ENCODE measurements around the gene TDRD5. TPM values are rescaled to one million over a fixed set of nuclear protein-coding genes. Genes with fewer than 3 reads are reported as not detected.

Gene TDRD5, protein sequence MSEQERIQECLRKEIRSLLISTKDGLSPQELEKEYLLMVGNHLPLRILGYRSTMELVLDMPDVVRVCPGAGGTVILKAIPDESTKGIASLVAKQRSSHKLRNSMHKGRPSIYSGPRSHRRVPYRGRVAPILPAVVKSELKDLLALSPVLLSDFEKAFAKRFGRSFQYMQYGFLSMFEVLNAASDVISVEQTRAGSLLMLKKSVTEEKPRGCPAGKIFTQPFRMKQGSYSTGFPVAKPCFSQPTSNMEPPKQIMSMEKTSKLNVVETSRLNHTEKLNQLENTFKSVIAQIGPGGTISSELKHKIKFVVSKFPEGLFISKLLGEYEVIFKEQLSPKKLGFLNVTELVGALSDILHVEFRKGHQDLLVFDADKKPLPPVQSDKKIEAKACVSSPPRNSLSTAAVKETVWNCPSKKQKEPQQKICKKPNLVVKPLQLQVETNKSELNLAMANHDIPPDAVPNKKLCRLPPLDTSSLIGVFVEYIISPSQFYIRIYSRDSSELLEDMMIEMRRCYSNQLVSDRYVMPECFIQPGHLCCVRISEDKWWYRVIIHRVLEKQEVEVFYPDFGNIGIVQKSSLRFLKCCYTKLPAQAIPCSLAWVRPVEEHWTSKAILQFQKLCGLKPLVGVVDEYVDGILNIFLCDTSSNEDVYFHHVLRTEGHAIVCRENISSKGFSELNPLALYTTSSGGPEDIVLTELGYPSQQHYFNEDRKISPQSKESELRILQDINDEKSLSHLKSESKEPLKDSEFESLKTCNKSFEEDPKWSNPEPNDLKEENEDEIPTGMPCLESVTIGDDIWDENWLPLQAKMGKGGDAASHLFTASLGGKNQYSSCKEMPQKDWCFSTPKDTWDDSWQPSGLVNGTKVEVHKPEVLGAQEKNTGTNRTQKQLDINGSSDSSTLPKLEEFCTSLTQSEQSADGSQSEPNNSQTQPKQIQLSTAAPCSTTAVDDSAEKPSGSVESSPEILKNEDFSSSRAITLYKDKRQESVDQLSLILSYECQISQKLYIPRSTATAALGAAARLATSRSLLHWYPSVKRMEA
- total RNA-seq (0.47 TPM), polyA plus RNA-seq (ENCODE audit: insufficient read depth, low read depth, low replicate concordance) (1.5 TPM)
- long read RNA-seq, donor 1, result 0 reads
- long read RNA-seq, donor 2, result 0 reads
- long read RNA-seq, donor 3, result 0 reads
- long read RNA-seq, donor 4, result 0 reads
- long read RNA-seq, donor 5, result 0 reads
- long read RNA-seq, donor 6, result 0 reads
- long read RNA-seq, donor 7, result 0 reads
- long read RNA-seq, donor 8, result 0 reads
- long read RNA-seq, donor 9, result 0 reads
- long read RNA-seq, donor 10, result 0 reads

DNA sequence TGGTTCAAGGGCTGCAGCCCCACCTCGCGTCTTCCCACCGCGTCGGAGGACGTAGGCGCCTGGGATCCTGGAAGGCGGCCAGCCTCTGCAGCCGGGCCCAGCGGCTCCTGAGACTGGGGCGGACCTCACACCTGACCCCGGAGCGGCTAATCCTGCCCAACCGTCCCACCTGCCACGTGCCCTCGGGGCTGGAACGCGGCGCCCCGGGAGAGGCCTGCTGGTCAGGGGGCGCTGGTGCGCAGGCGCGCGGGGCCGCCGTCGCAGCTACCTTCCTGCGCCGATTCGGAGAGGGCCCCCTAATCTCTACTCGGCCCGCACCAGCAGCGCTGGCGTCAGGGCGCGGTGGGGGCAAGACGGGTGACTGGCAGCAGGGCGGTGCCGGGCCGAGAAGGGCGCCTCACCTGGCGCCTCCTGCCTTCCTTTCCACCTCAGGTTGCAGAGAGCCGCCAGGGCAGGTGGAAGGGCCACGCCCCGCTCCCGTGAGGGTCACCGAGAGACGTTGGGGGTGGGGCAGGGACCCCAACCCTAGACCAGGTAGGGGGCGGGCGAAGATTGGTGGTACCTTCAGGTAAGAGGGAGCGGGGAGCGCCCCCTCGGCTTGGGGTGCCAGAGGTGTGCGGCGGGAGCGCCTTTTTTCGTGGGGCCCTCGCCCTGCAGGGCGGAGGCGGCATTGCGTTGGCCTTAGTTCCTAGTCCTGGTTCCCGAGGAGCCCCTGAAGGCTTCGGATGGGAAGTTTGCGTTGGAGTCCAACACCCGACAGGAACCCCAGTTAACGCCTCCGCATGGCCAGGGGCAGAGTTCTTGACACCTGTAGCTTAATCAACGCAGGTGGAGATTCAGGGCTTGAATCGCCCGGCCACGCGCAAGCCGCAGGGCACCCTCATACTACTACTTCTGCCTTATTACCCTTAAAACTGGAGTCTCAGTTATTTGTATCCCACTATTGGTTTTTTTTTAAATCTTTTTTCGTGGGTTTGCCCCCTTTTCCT is at the start of gene TDRD5:
TSS of gene TDRD5 (plus strand) at position 241 of the 989 bp plus-strand sequence. CDS start 784 bp downstream, outside the sequence.
- Histone ChIP-seq H3K4me1 (ENCODE audit: control insufficient read depth in 2 of 3, insufficient read depth in 2 of 3, low read depth in 1 of 3, low read length in 3 of 3) (peaks cover 0 to 2% (median 0%) of the 10 kb centered on the region in 3 donors), H3K4me3 (ENCODE audit: low read length in 3 of 3) (peak within 1 kb of the TSS in 2 of 3 donors; percentile 11 to 30), H3K27ac (ENCODE audit: low read depth in 2 of 2, low read length in 2 of 2) (no peak within 1 kb of the TSS), H3K27me3 (ENCODE audit: control insufficient read depth, insufficient read depth, low read length) (peaks cover 2% of the 10 kb centered on the region), H3K36me3 (ENCODE audit: control insufficient read depth in 2 of 3, insufficient read depth in 3 of 3, low read length in 3 of 3) (no peaks in the 10 kb centered on the region), H3K9me3 (ENCODE audit: control insufficient read depth in 2 of 3, insufficient read depth in 1 of 3, low read length in 3 of 3) (no peaks in the 10 kb centered on the region), H3K9ac (ENCODE audit: low read length in 3 of 3) (no peak within 1 kb of the TSS)
- DNase-seq (peak; percentile 58 to 80 (median 78)), FAIRE-seq (no peak)
- no peak for TF ChIP-seq CTCF (IDR thresholded peaks at IDR 0.05; ENCODE audit: borderline replicate concordance, extremely low read depth, insufficient read depth)
- intact Hi-C loops (cut with DNase I), result no loop called here

DNA sequence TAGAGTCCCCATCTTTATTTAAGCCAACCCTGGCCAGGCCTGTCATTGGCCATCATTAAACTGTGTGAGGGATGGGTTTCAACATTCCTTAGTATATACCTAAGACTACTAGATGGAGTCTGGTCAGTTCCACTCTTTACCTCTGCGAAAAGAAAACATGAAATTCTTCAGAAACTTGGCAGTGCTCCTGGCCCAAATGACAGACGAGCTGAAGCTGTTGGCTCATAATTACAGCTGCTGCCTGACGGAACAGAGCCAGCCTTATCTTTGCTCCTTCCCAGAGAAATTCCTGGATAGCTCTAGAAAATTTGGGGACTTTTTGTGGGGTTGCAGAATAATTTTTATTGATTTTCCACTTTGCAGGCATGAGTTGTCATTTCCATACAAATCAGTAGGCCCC is 46.3 kb upstream of the TDRD5 start:
- no peaks in the 10 kb centered on the region for H3K36me3 ChIP-seq (ENCODE audit: control insufficient read depth in 2 of 3, insufficient read depth in 3 of 3, low read length in 3 of 3)
- no peak overlapping the region for H3K27ac ChIP-seq (ENCODE audit: low read depth in 2 of 2, low read length in 2 of 2)
- TF ChIP-seq CTCF (IDR thresholded peaks at IDR 0.05; ENCODE audit: borderline replicate concordance, extremely low read depth, insufficient read depth), result no peak
- intact Hi-C loops (cut with DNase I), result no loop called here
- DNase-seq (peak in 1 of 5 donors; percentile 11), FAIRE-seq (no peak)
- no peak overlapping the region for H3K4me3 ChIP-seq (ENCODE audit: low read length in 3 of 3)
- H3K4me1 ChIP-seq (ENCODE audit: control insufficient read depth in 2 of 3, insufficient read depth in 2 of 3, low read depth in 1 of 3, low read length in 3 of 3), result no peaks in the 10 kb centered on the region
- no peaks in the 10 kb centered on the region for H3K27me3 ChIP-seq (ENCODE audit: control insufficient read depth, insufficient read depth, low read length)
- no peaks in the 10 kb centered on the region for H3K9me3 ChIP-seq (ENCODE audit: control insufficient read depth in 2 of 3, insufficient read depth in 1 of 3, low read length in 3 of 3)
- no peak overlapping the region for H3K9ac ChIP-seq (ENCODE audit: low read length in 3 of 3)

GRCh38 chr1:179547021-179547535 is 44.6 kb upstream of the TDRD5 start:
- no peak for FAIRE-seq
- H3K4me1 ChIP-seq (ENCODE audit: control insufficient read depth in 2 of 3, insufficient read depth in 2 of 3, low read depth in 1 of 3, low read length in 3 of 3), result no peaks in the 10 kb centered on the region

More at GRCh38 chr1:179547021-179547535, 44.6 kb upstream of the TDRD5 start:
- intact Hi-C loops (cut with DNase I), result no loop called here
- Histone ChIP-seq H3K27ac (ENCODE audit: low read depth in 2 of 2, low read length in 2 of 2) (no peak overlapping the region), H3K36me3 (ENCODE audit: control insufficient read depth in 2 of 3, insufficient read depth in 3 of 3, low read length in 3 of 3) (no peaks in the 10 kb centered on the region), H3K27me3 (ENCODE audit: control insufficient read depth, insufficient read depth, low read length) (no peaks in the 10 kb centered on the region), H3K4me3 (ENCODE audit: low read length in 3 of 3) (no peak overlapping the region), H3K9me3 (ENCODE audit: control insufficient read depth in 2 of 3, insufficient read depth in 1 of 3, low read length in 3 of 3) (no peaks in the 10 kb centered on the region), H3K9ac (ENCODE audit: low read length in 3 of 3) (no peak overlapping the region)
- no peak for DNase-seq
- no peak for TF ChIP-seq CTCF (IDR thresholded peaks at IDR 0.05; ENCODE audit: borderline replicate concordance, extremely low read depth, insufficient read depth)
